ENCODE results near the gene IER3. TPM values are rescaled to one million over a fixed set of nuclear protein-coding genes. Genes with fewer than 3 reads are reported as not detected.
A peak's percentile ranks its signal among the peaks of the same experiment; 100 is the strongest.

Gene IER3
- total and polyA plus RNA-seq, 9 of the 15 experiments (the other 6 are each of a cell fraction or from before 2014, with no cell fraction given): 1.5 to 30.0 (median 11.5) TPM

DNA sequence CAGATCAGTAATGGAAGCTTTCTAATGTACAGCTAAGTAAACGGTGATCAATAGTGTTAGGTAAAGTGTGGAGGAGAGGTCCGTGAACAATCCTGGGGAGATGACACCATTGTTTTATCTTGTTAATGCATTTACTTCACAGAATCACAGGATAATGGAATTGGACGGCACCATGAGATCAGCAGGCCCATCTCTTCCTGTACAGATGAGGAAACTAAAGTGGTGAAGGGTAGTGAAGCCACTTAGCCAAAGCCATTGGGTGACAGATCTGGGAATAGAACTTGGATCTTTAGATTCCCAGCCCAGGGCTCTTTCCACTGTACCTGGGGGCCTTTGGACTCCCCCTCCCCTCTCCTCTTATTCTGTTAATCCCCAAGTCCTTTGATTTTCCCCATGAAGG, 26.2 kb upstream of the IER3 start (continued):
- TF ChIP-seq, protein P1, sequence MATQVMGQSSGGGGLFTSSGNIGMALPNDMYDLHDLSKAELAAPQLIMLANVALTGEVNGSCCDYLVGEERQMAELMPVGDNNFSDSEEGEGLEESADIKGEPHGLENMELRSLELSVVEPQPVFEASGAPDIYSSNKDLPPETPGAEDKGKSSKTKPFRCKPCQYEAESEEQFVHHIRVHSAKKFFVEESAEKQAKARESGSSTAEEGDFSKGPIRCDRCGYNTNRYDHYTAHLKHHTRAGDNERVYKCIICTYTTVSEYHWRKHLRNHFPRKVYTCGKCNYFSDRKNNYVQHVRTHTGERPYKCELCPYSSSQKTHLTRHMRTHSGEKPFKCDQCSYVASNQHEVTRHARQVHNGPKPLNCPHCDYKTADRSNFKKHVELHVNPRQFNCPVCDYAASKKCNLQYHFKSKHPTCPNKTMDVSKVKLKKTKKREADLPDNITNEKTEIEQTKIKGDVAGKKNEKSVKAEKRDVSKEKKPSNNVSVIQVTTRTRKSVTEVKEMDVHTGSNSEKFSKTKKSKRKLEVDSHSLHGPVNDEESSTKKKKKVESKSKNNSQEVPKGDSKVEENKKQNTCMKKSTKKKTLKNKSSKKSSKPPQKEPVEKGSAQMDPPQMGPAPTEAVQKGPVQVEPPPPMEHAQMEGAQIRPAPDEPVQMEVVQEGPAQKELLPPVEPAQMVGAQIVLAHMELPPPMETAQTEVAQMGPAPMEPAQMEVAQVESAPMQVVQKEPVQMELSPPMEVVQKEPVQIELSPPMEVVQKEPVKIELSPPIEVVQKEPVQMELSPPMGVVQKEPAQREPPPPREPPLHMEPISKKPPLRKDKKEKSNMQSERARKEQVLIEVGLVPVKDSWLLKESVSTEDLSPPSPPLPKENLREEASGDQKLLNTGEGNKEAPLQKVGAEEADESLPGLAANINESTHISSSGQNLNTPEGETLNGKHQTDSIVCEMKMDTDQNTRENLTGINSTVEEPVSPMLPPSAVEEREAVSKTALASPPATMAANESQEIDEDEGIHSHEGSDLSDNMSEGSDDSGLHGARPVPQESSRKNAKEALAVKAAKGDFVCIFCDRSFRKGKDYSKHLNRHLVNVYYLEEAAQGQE (IDR thresholded peaks at IDR 0.05; ENCODE audit: borderline replicate concordance): no peak
- TF ChIP-seq, protein P1 (CRISPR knock-in tag; IDR thresholded peaks at IDR 0.05; ENCODE audit: low read depth): 0 out of 2 replicates have a peak, but pooled peaks have one; percentile 31
- TF ChIP-seq, protein P2, sequence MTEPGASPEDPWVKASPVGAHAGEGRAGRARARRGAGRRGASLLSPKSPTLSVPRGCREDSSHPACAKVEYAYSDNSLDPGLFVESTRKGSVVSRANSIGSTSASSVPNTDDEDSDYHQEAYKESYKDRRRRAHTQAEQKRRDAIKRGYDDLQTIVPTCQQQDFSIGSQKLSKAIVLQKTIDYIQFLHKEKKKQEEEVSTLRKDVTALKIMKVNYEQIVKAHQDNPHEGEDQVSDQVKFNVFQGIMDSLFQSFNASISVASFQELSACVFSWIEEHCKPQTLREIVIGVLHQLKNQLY (CRISPR knock-in tag; conservative IDR thresholded peaks at IDR 0.05): no peak
- TF ChIP-seq, protein P3, sequence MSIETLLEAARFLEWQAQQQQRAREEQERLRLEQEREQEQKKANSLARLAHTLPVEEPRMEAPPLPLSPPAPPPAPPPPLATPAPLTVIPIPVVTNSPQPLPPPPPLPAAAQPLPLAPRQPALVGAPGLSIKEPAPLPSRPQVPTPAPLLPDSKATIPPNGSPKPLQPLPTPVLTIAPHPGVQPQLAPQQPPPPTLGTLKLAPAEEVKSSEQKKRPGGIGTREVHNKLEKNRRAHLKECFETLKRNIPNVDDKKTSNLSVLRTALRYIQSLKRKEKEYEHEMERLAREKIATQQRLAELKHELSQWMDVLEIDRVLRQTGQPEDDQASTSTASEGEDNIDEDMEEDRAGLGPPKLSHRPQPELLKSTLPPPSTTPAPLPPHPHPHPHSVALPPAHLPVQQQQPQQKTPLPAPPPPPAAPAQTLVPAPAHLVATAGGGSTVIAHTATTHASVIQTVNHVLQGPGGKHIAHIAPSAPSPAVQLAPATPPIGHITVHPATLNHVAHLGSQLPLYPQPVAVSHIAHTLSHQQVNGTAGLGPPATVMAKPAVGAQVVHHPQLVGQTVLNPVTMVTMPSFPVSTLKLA (conservative IDR thresholded peaks at IDR 0.05): no peak
- TF ChIP-seq, protein P4, sequence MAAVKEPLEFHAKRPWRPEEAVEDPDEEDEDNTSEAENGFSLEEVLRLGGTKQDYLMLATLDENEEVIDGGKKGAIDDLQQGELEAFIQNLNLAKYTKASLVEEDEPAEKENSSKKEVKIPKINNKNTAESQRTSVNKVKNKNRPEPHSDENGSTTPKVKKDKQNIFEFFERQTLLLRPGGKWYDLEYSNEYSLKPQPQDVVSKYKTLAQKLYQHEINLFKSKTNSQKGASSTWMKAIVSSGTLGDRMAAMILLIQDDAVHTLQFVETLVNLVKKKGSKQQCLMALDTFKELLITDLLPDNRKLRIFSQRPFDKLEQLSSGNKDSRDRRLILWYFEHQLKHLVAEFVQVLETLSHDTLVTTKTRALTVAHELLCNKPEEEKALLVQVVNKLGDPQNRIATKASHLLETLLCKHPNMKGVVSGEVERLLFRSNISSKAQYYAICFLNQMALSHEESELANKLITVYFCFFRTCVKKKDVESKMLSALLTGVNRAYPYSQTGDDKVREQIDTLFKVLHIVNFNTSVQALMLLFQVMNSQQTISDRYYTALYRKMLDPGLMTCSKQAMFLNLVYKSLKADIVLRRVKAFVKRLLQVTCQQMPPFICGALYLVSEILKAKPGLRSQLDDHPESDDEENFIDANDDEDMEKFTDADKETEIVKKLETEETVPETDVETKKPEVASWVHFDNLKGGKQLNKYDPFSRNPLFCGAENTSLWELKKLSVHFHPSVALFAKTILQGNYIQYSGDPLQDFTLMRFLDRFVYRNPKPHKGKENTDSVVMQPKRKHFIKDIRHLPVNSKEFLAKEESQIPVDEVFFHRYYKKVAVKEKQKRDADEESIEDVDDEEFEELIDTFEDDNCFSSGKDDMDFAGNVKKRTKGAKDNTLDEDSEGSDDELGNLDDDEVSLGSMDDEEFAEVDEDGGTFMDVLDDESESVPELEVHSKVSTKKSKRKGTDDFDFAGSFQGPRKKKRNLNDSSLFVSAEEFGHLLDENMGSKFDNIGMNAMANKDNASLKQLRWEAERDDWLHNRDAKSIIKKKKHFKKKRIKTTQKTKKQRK (IDR thresholded peaks at IDR 0.05; ENCODE audit: borderline replicate concordance, low read depth, low read length): no peak
- TF ChIP-seq, protein P5, sequence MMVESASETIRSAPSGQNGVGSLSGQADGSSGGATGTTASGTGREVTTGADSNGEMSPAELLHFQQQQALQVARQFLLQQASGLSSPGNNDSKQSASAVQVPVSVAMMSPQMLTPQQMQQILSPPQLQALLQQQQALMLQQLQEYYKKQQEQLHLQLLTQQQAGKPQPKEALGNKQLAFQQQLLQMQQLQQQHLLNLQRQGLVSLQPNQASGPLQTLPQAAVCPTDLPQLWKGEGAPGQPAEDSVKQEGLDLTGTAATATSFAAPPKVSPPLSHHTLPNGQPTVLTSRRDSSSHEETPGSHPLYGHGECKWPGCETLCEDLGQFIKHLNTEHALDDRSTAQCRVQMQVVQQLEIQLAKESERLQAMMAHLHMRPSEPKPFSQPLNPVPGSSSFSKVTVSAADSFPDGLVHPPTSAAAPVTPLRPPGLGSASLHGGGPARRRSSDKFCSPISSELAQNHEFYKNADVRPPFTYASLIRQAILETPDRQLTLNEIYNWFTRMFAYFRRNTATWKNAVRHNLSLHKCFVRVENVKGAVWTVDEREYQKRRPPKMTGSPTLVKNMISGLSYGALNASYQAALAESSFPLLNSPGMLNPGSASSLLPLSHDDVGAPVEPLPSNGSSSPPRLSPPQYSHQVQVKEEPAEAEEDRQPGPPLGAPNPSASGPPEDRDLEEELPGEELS (CRISPR knock-in tag; IDR thresholded peaks at IDR 0.05; ENCODE audit: borderline replicate concordance): no peak
- no peak for TF ChIP-seq TEAD1 (CRISPR knock-in tag; IDR thresholded peaks at IDR 0.05)
- TF ChIP-seq SMARCA4 (IDR thresholded peaks at IDR 0.05): no peak
- TF ChIP-seq ZNF184 (CRISPR knock-in tag; IDR thresholded peaks at IDR 0.05): no peak
- TF ChIP-seq PPARD (CRISPR knock-in tag; IDR thresholded peaks at IDR 0.05): no peak
- no peak for TF ChIP-seq SP1 (CRISPR knock-in tag; IDR thresholded peaks at IDR 0.05)
- no peak for TF ChIP-seq CAMTA2 (CRISPR knock-in tag; conservative IDR thresholded peaks at IDR 0.05)
